ENCODE results near the gene KRTAP10-7. TPM values are rescaled to one million over a fixed set of nuclear protein-coding genes. Genes with fewer than 3 reads are reported as not detected.
"Not testable (repeated sequence)": the region's sequence is repeated elsewhere in the genome, so short reads cannot be mapped to it uniquely, and the experiment has no call there.

Gene KRTAP10-7
- total RNA-seq, 2 experiments from 2014 or later, result not detected

DNA sequence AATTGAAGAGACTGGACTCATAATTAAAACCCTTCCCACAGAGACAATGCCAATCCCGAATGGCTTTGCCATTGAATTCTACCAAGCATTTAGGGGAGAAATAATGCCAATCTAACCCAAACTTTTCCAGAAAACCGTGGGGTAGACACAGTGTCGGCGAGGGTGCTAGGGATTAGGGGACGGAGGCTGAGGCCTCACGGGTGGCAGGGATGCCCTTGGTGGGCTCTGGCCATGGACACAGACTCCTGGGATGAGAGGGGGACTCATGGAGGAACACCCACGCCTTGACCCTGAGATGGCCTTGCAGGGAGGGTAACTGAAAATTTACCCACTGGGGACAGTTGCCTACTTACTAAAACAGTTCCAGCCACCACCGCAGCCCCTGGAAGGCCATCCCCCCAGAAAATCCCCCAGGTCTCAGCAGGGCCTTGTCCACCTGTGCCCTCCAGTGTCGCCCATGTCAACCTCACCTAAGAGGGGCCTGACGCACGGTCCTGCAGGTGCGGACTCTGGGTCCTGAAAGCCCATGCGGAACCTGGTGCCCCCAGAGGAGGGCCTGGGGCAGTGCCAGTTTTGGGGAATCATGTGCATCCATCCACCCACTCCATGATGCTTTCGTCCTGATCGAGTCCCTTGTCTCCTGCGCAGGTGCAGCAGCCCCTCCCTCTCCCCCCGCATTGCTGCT is 21.9 kb upstream of the KRTAP10-7 start:
- H3K9me2 ChIP-seq (ENCODE audit: insufficient read depth, low read length), result no peaks in the 10 kb centered on the region
- peaks cover 10% of the 10 kb centered on the region; the same call in 1 of the 2 replicates for H3K9me3 ChIP-seq (ENCODE audit: low read length)
- H3K4me3 ChIP-seq (ENCODE audit: low read depth, low read length, poor library complexity, severe bottlenecking), result no peak overlapping the region
- no peaks in the 10 kb centered on the region for H4K20me1 ChIP-seq (ENCODE audit: insufficient read depth, low read length)
- TF ChIP-seq, protein P1, sequence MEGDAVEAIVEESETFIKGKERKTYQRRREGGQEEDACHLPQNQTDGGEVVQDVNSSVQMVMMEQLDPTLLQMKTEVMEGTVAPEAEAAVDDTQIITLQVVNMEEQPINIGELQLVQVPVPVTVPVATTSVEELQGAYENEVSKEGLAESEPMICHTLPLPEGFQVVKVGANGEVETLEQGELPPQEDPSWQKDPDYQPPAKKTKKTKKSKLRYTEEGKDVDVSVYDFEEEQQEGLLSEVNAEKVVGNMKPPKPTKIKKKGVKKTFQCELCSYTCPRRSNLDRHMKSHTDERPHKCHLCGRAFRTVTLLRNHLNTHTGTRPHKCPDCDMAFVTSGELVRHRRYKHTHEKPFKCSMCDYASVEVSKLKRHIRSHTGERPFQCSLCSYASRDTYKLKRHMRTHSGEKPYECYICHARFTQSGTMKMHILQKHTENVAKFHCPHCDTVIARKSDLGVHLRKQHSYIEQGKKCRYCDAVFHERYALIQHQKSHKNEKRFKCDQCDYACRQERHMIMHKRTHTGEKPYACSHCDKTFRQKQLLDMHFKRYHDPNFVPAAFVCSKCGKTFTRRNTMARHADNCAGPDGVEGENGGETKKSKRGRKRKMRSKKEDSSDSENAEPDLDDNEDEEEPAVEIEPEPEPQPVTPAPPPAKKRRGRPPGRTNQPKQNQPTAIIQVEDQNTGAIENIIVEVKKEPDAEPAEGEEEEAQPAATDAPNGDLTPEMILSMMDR (conservative IDR thresholded peaks at IDR 0.05; ENCODE audit: low read length), result no peak
- no peak for TF ChIP-seq EZH2phosphoT487 (IDR thresholded peaks at IDR 0.05; ENCODE audit: borderline replicate concordance, low read depth, low read length)
- DNase-seq (ENCODE audit: low spot score), result no peak
- POLR2A ChIA-PET, result no interaction called here
- H3K27ac ChIP-seq (ENCODE audit: low read depth, low read length, poor library complexity, severe bottlenecking), result no peak overlapping the region
- BruUV-seq (replicated peaks), result no TSS peak
- H3K4me2 ChIP-seq (ENCODE audit: low read length), result no peak overlapping the region
- CTCF ChIA-PET (ENCODE audit: unreplicated experiment), result no interaction called here
- H3K79me2 ChIP-seq (ENCODE audit: insufficient read depth, low read depth, low read length), result no peaks in the 10 kb centered on the region
- intact Hi-C loops (cut with micrococcal nuclease; ENCODE audit: unreplicated experiment), result no loop called here
- no peaks in the 10 kb centered on the region for H3K36me3 ChIP-seq (ENCODE audit: insufficient read depth, low read length)
- no peak overlapping the region for H2AFZ ChIP-seq (ENCODE audit: low read length)
- H3K4me1 ChIP-seq (ENCODE audit: insufficient read depth, low read length, poor library complexity, severe bottlenecking), result no peaks in the 10 kb centered on the region

DNA sequence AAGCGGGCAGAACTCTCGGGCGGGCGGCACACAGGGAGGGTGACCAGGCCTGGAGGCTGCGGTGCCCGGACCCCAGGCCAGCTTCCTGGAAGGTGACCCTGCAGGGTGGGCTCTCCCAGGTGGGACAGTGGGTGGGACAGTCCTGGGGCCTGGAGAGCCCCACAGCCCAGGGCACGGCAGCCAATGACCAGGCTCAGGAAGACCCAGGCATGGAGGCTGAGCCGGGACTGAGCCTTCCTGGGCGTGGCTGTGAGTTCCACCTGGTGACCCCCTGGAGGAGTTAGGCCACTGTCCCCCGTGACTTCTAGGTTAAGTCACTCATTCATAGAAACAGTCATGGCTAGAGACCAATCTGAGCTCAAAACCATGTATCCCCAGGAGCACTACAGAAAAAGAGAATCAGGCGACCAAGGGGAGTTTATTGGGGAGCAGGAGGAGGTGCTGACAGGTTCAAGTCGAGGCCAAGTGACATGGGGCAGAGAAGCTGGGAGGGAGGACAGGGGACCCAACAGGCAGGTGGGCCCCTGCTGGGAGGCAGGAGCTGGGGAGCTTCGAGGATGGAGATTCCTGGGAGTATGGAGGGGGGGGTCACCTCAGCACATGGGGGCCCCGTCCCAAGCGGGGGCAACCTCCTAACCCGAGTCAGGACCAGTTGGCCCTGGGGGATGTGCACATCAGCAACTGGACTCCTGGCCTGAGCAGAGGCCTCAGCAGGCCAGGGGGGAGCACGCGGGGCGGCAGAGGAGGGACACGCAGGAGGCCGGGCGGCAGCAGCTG is 21.2 kb upstream of the KRTAP10-7 start:
- ChIA-PET POLR2A (no interaction called here), CTCF (ENCODE audit: unreplicated experiment) (no interaction called here)
- TF ChIP-seq, protein P1 (conservative IDR thresholded peaks at IDR 0.05; ENCODE audit: low read length), result no peak
- no peak for TF ChIP-seq EZH2phosphoT487 (IDR thresholded peaks at IDR 0.05; ENCODE audit: borderline replicate concordance, low read depth, low read length)
- H3K9me2 ChIP-seq (ENCODE audit: insufficient read depth, low read length), result no peaks in the 10 kb centered on the region
- H3K4me2 ChIP-seq (ENCODE audit: low read length), result no peak overlapping the region
- H3K27ac ChIP-seq (ENCODE audit: low read depth, low read length, poor library complexity, severe bottlenecking), result no peak overlapping the region
- no peaks in the 10 kb centered on the region for H3K36me3 ChIP-seq (ENCODE audit: insufficient read depth, low read length)
- no TSS peak for BruUV-seq (replicated peaks)
- no peak for DNase-seq (ENCODE audit: low spot score)
- no peaks in the 10 kb centered on the region for H3K4me1 ChIP-seq (ENCODE audit: insufficient read depth, low read length, poor library complexity, severe bottlenecking)
- no peak overlapping the region for H2AFZ ChIP-seq (ENCODE audit: low read length)
- H4K20me1 ChIP-seq (ENCODE audit: insufficient read depth, low read length), result no peaks in the 10 kb centered on the region
- intact Hi-C loops (cut with micrococcal nuclease; ENCODE audit: unreplicated experiment), result no loop called here
- H3K79me2 ChIP-seq (ENCODE audit: insufficient read depth, low read depth, low read length), result no peaks in the 10 kb centered on the region
- no peak overlapping the region for H3K4me3 ChIP-seq (ENCODE audit: low read depth, low read length, poor library complexity, severe bottlenecking)
- H3K9me3 ChIP-seq (ENCODE audit: low read length), result peaks cover 10% of the 10 kb centered on the region; the same call in 1 of the 2 replicates

DNA sequence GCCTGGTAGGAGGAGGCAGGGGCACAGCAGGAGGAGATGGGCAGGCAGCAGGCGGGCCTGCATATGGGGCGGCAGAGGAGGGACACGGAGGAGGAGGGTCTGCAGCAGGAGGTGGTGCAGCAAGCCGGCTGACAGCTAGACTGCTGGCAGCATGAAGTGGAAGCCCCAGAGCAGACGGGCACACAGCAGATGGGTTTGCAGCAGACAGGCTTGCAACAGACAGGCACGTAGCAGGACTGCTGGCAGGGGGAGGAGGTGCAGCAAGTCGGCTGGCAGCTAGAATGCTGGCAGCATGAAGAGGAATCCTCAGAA is 20.6 kb upstream of the KRTAP10-7 start:
- TF ChIP-seq EZH2phosphoT487 (IDR thresholded peaks at IDR 0.05; ENCODE audit: borderline replicate concordance, low read depth, low read length), result no peak
- TF ChIP-seq, protein P1 (conservative IDR thresholded peaks at IDR 0.05; ENCODE audit: low read length), result no peak
- Histone ChIP-seq H3K4me3 (ENCODE audit: low read depth, low read length, poor library complexity, severe bottlenecking) (no peak overlapping the region), H2AFZ (ENCODE audit: low read length) (no peak overlapping the region), H3K9me2 (ENCODE audit: insufficient read depth, low read length) (no peaks in the 10 kb centered on the region), H3K4me2 (ENCODE audit: low read length) (no peak overlapping the region), H4K20me1 (ENCODE audit: insufficient read depth, low read length) (no peaks in the 10 kb centered on the region), H3K9me3 (ENCODE audit: low read length) (peaks cover 10% of the 10 kb centered on the region; the same call in 1 of the 2 replicates), H3K4me1 (ENCODE audit: insufficient read depth, low read length, poor library complexity, severe bottlenecking) (no peaks in the 10 kb centered on the region), H3K36me3 (ENCODE audit: insufficient read depth, low read length) (no peaks in the 10 kb centered on the region), H3K27ac (ENCODE audit: low read depth, low read length, poor library complexity, severe bottlenecking) (no peak overlapping the region), H3K79me2 (ENCODE audit: insufficient read depth, low read depth, low read length) (no peaks in the 10 kb centered on the region)
- no TSS peak for BruUV-seq (replicated peaks)
- intact Hi-C loops (cut with micrococcal nuclease; ENCODE audit: unreplicated experiment), result no loop called here
- CTCF ChIA-PET (ENCODE audit: unreplicated experiment), result no interaction called here
- POLR2A ChIA-PET, result no interaction called here
- no peak for DNase-seq (ENCODE audit: low spot score)

GRCh38 chr21:44580231-44580821 is 20.1 kb upstream of the KRTAP10-7 start, which contains the start of gene KRTAP10-5:
Gene KRTAP10-5, minus strand, starts transcription at chr21:44580604. Its CDS starts 26 bp downstream, at chr21:44580578.
- H3K4me2 ChIP-seq (ENCODE audit: low read length); BruUV-seq (replicated peaks); H4K20me1 ChIP-seq (ENCODE audit: insufficient read depth, low read length); H3K9me3 ChIP-seq (ENCODE audit: low read length); H3K4me3 ChIP-seq (ENCODE audit: low read depth, low read length, poor library complexity, severe bottlenecking); H3K4me1 ChIP-seq (ENCODE audit: insufficient read depth, low read length, poor library complexity, severe bottlenecking); CTCF ChIA-PET (ENCODE audit: unreplicated experiment); POLR2A ChIA-PET; H3K79me2 ChIP-seq (ENCODE audit: insufficient read depth, low read depth, low read length); DNase-seq (ENCODE audit: low spot score); H3K36me3 ChIP-seq (ENCODE audit: insufficient read depth, low read length); H3K27ac ChIP-seq (ENCODE audit: low read depth, low read length, poor library complexity, severe bottlenecking); intact Hi-C loops (cut with micrococcal nuclease; ENCODE audit: unreplicated experiment); H2AFZ ChIP-seq (ENCODE audit: low read length); H3K9me2 ChIP-seq (ENCODE audit: insufficient read depth, low read length): not testable (repeated sequence)
